Mesothelial cell of epicardium (in vitro differentiated cells): ENCODE measurements around the gene SPATA16. TPM values are rescaled to one million over a fixed set of nuclear protein-coding genes. Genes with fewer than 3 reads are reported as not detected.

Source experiments
- DNase-seq, 2 experiments: peaks; one replicate each; pipeline ENCODE4 v3.0.0; 2021; ENCODE audit warnings: low spot score in 2 of 2; ENCODE audit not compliant: unreplicated experiment in 2 of 2
- H3K27ac Mint-ChIP-seq: 2 replicates; pipeline ENCODE4 v1.8.0; 2021; ENCODE audit warnings: mixed read lengths
- H3K27me3 Mint-ChIP-seq: 2 replicates; pipeline ENCODE4 v1.8.0; 2021; ENCODE audit warnings: low read depth, mixed read lengths
- H3K36me3 Mint-ChIP-seq: 2 replicates; pipeline ENCODE4 v1.8.0; 2021; ENCODE audit warnings: mixed read lengths
- H3K4me1 Mint-ChIP-seq: 2 replicates; pipeline ENCODE4 v1.8.0; 2021; ENCODE audit warnings: mixed read lengths
- H3K4me3 Mint-ChIP-seq: 2 replicates; pipeline ENCODE4 v1.8.0; 2021; ENCODE audit warnings: mild to moderate bottlenecking, moderate library complexity, mixed read lengths
- H3K9me3 Mint-ChIP-seq: 2 replicates; pipeline ENCODE4 v1.8.0; 2021; ENCODE audit warnings: mixed read lengths
- total RNA-seq: library from RNA; stranded (reverse); gene quantifications from 3 replicates; pipeline ENCODE4 v1.2.1, GENCODE V29; 2021
- TF ChIP-seq, protein P1 (sequence below): fragments of 200-600 bp; sonication (generic); IDR thresholded peaks from one replicate; pipeline ENCODE4 v1.5.0; 2021; ENCODE audit warnings: antibody characterized with exemption; ENCODE audit not compliant: unreplicated experiment

SPATA16 gene
- total RNA-seq, 1 donor from 2014 or later, result not detected

DNA sequence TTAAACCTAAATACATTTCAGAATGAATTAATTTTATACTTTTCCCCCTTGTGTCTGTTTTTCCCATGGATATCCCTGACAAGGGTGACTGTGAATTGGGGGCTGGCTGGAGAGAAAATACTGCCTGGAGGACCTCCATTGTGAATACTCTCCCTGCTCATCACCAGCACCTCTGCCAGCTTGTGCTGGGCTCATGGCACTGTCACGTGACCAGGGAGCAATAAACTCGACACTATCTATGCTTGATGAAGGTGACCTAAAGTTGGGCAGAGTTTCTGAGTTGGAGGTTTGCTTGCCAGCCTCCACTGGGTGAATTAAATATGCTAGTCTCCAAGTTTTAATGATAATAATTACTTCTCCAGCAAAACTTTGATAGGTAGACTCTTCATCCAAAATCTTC lies 189.5 kb downstream of the SPATA16 start:
- Mint-ChIP-seq H3K9me3 (no peaks in the 10 kb centered on the region), H3K27ac (no peak overlapping the region), H3K36me3 (no peaks in the 10 kb centered on the region), H3K27me3 (no peaks in the 10 kb centered on the region), H3K4me3 (no peak overlapping the region), H3K4me1 (peaks cover 3% of the 10 kb centered on the region)
- TF ChIP-seq, protein P1, sequence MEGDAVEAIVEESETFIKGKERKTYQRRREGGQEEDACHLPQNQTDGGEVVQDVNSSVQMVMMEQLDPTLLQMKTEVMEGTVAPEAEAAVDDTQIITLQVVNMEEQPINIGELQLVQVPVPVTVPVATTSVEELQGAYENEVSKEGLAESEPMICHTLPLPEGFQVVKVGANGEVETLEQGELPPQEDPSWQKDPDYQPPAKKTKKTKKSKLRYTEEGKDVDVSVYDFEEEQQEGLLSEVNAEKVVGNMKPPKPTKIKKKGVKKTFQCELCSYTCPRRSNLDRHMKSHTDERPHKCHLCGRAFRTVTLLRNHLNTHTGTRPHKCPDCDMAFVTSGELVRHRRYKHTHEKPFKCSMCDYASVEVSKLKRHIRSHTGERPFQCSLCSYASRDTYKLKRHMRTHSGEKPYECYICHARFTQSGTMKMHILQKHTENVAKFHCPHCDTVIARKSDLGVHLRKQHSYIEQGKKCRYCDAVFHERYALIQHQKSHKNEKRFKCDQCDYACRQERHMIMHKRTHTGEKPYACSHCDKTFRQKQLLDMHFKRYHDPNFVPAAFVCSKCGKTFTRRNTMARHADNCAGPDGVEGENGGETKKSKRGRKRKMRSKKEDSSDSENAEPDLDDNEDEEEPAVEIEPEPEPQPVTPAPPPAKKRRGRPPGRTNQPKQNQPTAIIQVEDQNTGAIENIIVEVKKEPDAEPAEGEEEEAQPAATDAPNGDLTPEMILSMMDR, result no peak
- DNase-seq, result no peak

GRCh38 chr3:172946061-172946460 lies 195.0 kb downstream of the SPATA16 start:
- TF ChIP-seq, protein P1, result no peak
- no peaks in the 10 kb centered on the region for H3K36me3 Mint-ChIP-seq

DNA sequence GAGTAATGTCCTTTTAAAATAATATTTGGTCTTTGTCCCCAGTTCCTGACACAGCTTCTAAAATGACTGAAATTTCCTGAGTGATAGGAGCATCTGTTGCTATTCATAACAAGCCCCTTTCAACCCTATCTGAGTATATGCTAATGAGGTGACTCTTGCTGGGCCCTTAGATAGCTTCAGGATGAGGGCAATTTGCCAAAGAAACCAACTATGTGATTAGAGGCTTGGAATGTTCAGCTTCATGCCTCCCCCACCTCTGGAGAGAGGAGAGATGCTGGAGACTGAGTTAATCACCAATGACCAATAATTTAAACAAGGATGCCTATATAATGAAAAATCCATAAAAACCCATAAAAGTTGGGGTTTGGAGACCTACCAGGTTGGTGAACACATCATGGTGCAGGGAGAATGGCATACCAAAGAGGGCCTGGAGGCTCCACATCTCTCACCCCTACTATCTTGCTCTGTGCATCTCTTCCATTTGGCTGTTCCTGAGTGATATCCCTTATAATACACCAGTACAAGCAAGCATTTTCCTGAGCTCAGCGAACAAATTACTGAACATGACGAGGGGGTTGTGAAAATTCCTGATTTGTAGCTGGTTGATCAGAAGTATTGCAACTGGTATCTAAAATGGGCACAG lies 201.3 kb downstream of the SPATA16 start:
- H3K4me3 Mint-ChIP-seq, result no peak overlapping the region
- H3K36me3 Mint-ChIP-seq, result no peaks in the 10 kb centered on the region
- DNase-seq, result no peak
- no peaks in the 10 kb centered on the region for H3K9me3 Mint-ChIP-seq
- no peak overlapping the region for H3K27ac Mint-ChIP-seq
- peaks cover 28% of the 10 kb centered on the region for H3K4me1 Mint-ChIP-seq
- TF ChIP-seq, protein P1, result no peak
- no peaks in the 10 kb centered on the region for H3K27me3 Mint-ChIP-seq

More at GRCh38 chr3:172946061-172946460, 195.0 kb downstream of the SPATA16 start:
- Mint-ChIP-seq H3K27ac (no peak overlapping the region), H3K9me3 (no peaks in the 10 kb centered on the region), H3K4me1 (peaks cover 8% of the 10 kb centered on the region), H3K27me3 (no peaks in the 10 kb centered on the region), H3K4me3 (no peak overlapping the region)
- DNase-seq, result no peak

GRCh38 chr3:172938788-172939187 lies 202.2 kb downstream of the SPATA16 start:
- H3K4me1 Mint-ChIP-seq, result peaks cover 28% of the 10 kb centered on the region
- TF ChIP-seq, protein P1, result no peak
- H3K27ac Mint-ChIP-seq, result peak overlapping the region; percentile 44
- no peak for DNase-seq
- H3K27me3 Mint-ChIP-seq, result no peaks in the 10 kb centered on the region
- no peaks in the 10 kb centered on the region for H3K36me3 Mint-ChIP-seq
- H3K9me3 Mint-ChIP-seq, result no peaks in the 10 kb centered on the region
- H3K4me3 Mint-ChIP-seq, result no peak overlapping the region

- Mint-ChIP-seq H3K27me3 (no peaks in the 10 kb centered on the region), H3K4me3 (no peak overlapping the region), H3K36me3 (no peaks in the 10 kb centered on the region), H3K27ac (no peak overlapping the region), H3K9me3 (no peaks in the 10 kb centered on the region), H3K4me1 (peaks cover 3% of the 10 kb centered on the region)
- no peak for DNase-seq
- TF ChIP-seq, protein P1, result no peak
Observed at GRCh38 chr3:172931746-172932285, 209.2 kb downstream of the SPATA16 start.
